ENCODE results near the gene CSKMT.
"Not testable (repeated sequence)": the region's sequence is repeated elsewhere in the genome, so short reads cannot be mapped to it uniquely, and the experiment has no call there.

CSKMT gene, protein sequence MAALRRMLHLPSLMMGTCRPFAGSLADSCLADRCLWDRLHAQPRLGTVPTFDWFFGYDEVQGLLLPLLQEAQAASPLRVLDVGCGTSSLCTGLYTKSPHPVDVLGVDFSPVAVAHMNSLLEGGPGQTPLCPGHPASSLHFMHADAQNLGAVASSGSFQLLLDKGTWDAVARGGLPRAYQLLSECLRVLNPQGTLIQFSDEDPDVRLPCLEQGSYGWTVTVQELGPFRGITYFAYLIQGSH

DNA sequence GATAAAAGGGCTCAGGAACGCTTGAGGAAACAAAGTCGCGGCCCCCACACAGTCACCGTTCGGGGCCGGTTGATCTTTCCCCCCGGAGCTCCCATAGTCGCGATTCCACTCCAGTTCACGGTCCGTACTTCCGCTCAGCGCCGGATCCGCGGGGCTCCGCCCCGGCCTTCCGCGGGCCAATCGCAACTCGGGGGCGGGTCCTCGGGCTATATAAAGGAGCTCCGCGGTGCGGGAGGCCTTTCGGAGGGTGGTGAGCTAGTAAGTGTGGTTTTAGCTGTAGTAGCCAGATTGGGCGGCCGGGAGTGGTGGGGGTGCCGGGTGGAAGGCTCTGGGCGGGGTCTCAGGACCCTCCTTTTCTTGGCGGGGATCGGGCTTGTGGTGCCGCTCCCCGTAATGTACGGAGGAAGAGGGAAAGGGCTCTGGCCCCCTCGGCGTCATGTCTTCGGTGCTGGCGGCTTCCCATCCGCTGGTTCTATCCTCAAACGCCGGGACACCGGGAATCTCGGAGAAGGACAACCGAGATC is at the start of gene CSKMT, which contains the start of gene C11orf98:
Gene CSKMT (plus strand): TSS at position 238 of the 524 bp plus-strand sequence. CDS start 568 bp downstream, outside the sequence.
Gene C11orf98 (minus strand): TSS at position 136 of the 524 bp plus-strand sequence. CDS start 41 bp downstream, at position 95.
- in situ Hi-C loops (cut with MboI; ENCODE audit: low sequenced_read_pairs) = no loop called here

- in situ Hi-C loops (cut with MboI; ENCODE audit: low sequenced_read_pairs) = no loop called here
These were observed 49.6 kb upstream of the CSKMT start for GRCh38 chr11:62615521-62615920.

DNA sequence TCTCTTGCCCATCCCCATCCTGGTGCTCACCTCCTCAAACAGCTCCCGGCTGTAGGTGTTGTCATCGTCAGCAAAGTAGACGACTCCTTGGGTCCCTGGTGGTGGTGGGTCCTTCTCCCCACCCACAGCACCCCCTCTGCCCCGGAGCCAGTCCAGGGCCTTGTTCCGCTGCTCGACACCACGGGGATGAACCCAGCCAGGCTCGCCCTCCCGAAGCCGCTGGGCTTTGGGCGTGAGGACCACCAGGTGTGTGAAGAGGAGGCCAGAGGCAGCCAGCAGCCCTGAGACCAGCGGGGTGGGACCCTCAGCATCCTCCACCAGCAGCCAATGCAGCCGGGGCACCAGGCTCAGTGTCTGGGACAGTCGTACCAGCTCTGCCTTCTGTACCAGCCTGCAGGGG is 48.2 kb upstream of the CSKMT start:
- in situ Hi-C loops (cut with MboI; ENCODE audit: low sequenced_read_pairs) = not testable (repeated sequence)

GRCh38 chr11:62621027-62621566 is 44.0 kb upstream of the CSKMT start:
- in situ Hi-C loops (cut with MboI; ENCODE audit: low sequenced_read_pairs) = no loop called here

DNA sequence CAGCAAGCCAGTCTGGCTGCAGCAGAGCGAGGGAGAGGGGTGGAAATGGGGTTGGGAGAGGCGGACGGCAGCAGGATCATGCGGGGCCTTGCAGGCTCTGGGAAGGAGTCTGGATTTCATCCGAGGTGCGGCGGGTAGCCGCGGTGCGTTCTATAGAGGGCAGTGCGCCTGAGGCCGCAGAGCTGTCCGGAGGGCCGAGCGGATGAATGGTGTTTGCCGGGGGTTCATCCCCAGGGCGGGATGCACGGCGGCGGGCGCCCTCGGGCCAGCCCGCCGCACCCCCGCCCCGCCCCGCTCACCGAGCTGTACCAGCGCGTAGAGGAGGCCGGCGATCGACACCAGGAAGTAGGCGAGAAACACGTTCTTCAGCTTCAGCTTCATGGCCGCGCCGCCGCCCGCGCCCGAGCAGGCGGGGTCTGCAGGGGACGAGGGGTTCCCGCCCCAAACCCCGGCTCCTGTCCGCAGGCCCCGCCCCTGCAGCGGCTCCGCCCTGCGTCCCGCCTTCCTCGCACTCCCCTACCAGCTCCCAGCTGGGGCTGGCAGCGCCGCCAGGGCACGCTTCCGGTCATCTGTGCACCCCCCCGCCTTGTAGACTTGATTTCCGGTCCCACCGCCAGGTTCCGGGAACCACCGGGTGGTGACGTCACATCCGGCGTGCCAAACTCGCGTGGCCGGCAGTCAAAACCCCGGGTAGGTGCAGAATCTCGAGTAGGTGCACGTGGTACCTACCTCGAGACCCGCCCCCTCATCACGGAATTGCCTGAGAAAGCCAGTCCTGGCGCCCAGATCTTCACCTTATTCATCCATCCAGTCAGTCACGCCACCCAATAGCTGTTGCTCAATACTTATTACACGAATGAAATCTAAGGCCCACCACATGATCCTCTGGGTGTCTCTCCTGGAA is 43.3 kb upstream of the CSKMT start, which contains the start of gene B3GAT3:
Gene B3GAT3 (minus strand): TSS at position 420 of the 904 bp plus-strand sequence. CDS start 39 bp downstream, at position 381.
- in situ Hi-C loops (cut with MboI; ENCODE audit: low sequenced_read_pairs) = no loop called here

GRCh38 chr11:62622476-62623089 is 42.5 kb upstream of the CSKMT start:
- in situ Hi-C loops (cut with MboI; ENCODE audit: low sequenced_read_pairs) = no loop called here

- in situ Hi-C loops (cut with MboI; ENCODE audit: low sequenced_read_pairs) = no loop called here
These were observed 37.4 kb upstream of the CSKMT start for GRCh38 chr11:62627713-62628112.

DNA sequence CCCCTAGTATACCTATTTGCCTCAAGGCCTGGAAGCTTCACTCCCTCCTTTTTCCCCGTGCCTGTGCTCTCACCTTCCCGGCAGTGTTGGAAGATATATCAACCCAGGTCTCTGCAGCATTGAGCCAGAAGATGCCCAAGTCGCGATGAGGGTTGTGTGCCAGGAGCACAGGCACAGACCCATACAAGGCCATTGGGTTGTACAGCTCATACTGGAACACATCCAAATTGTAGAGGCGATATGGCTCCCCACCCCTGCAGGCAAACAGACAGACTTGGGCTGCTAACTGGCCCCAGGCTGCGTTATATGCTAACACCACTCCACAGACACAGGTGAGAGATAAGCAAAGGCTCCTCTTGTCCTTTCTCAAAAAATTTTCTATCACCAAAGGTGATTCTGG is 32.6 kb upstream of the CSKMT start:
- in situ Hi-C loops (cut with MboI; ENCODE audit: low sequenced_read_pairs) = no loop called here

DNA sequence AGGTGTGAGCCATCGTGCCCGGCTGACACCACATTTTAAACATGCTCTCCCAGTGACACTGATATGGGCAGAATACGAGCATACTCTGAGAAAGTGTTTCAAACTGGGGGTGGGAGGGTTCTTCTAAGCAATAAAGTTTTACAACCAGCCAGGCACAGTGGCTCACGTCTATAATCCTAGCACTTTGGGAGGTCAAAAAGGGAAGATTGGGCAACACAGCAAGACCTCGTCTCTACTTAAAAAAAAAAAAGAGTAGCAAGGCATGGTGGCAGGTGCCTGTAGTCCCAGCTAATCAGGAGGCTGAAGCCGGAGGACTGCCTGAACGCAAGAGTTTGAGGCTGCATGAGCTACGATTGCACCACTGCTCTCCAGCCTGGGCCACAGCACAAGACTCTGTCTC is 20.9 kb upstream of the CSKMT start:
- in situ Hi-C loops (cut with MboI; ENCODE audit: low sequenced_read_pairs) = no loop called here

DNA sequence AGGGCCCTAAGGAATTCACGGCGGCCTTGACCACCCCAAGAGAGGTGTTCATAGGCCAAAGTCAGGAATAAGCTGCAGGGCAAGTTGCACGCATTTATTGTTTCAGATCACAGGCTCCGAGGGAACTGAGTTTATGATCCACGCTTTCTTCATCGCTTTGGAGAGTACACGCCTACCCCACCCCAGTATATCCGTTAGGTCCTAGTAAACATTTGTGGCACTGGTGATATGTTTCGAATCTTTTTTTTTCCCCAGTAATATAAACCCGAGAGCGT is 19.5 kb upstream of the CSKMT start:
- in situ Hi-C loops (cut with MboI; ENCODE audit: low sequenced_read_pairs) = no loop called here

DNA sequence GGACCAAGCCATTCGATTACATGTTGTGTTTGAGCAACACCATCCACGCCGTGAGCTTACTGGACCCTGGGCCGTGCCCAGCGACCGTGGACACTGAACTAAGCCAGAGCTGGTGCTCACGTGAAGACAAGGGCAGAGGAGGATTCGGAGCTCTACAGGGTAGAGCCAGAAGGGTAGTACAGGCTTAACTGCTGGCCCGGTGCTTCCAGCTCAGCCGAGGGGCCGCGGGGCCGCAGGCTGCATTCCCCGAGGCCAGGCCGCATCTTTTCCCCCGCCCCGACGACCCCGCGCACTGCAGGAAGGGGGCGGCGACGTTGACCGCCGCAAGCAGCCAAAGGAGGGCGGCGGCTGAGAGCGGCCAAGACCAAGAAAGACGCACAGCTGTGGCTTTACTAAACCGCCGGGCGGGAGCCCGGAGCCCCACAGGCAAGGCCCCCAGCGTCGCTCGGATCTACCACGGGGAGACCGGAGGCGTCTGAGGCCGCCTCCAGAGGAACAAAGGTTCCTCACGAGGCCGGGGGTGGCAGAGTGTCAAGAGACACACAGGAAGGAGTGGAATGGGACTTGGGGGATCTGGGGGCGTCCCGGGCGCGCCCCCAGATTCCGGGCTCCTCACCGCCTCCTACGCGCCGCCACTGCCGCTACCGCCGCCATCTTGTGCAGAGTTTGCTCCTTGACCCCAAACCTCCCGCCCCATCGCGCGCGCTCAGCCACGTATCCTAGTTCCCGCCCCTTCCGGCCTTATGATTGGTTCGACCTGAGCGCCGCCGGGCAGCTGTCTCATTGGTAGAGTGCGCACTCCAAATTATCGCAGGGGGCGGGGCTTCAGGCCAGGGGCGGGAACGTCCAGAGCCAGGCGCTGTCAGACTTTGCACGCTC is 18.9 kb upstream of the CSKMT start, which contains the start of gene GANAB:
Gene GANAB (minus strand): TSS at position 668 of the 879 bp plus-strand sequence. CDS start 14 bp downstream, at position 654.
- in situ Hi-C loops (cut with MboI; ENCODE audit: low sequenced_read_pairs) = no loop called here

DNA sequence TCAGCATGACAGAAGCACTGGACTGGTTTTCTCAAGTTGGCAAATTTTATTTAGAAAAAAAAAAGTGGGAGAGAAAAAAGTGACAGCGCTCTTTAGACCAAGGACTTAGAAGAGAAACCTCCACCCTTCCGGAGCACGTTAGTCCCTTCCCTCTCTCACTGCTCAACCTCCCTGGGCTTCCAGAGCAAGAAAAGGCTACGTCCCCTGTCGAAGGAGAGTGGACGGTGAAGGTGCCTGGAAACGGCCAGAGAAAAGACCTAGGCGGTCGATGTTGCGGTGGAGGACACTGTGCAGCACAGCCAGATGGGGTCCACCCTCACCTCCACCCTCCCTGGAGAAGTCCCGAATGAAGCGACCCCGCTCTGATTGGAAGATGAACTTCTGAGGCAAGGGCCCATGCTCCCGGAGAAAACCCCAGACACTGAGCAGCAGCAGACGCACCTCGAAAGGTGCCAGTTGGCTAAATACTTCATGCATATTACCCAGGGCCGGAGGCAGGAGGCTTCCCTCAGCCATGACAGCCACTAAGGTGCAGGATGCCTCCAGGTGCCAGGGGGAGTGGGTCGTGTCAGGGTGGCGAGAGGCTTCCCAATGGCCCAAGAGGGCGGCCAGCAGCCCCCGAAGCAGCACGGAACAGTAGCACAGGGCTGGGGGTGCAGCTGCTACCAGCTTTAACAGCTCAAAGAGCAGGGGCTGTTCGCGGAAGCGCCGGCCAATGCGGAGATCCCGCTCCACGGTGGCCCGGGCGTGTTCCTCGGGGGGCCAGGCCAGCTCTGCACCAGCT is 18.1 kb upstream of the CSKMT start:
- in situ Hi-C loops (cut with MboI; ENCODE audit: low sequenced_read_pairs) = no loop called here

- in situ Hi-C loops (cut with MboI; ENCODE audit: low sequenced_read_pairs) = no loop called here
These were observed 17.5 kb upstream of the CSKMT start for GRCh38 chr11:62647609-62648005.

DNA sequence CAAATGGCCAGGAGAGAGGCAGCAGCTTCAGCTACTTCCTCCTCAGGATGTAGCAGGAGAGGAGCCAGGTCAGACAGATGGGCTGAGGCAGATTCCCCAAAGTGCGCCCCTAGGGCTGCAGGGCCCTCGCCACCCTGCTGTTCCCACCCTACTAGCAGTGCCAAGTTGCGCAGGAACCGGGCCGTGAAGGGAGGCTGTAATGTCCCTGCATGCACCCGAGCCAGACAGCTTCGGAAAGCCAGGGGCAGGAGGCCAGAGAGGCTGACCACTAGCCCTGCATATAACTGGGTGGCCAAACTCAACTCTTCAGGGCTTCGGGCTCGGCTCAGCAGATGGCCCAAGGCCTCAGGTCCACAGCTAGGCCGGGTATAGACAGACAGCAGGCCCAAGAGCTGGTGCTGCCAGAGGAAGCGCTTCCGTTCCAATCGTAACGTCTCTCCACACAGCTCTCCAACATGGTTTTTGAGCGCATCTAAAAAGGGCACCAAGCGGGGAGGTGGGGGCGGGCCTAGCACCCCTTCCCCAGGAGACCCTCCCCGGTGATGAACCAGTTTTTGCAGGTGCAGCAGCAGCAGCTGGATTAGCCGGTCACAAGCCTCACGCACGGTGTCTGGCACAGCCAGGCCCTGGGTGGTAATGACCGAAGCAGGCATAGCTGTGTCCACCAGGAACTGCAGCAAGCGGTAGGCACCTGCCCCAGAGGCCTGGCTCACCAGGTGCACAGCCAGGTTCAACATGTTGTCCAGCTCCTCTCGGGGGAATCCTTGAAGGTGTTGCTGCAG is 16.7 kb upstream of the CSKMT start:
- in situ Hi-C loops (cut with MboI; ENCODE audit: low sequenced_read_pairs) = no loop called here

GRCh38 chr11:62648967-62649364 is 16.1 kb upstream of the CSKMT start:
- in situ Hi-C loops (cut with MboI; ENCODE audit: low sequenced_read_pairs) = no loop called here

DNA sequence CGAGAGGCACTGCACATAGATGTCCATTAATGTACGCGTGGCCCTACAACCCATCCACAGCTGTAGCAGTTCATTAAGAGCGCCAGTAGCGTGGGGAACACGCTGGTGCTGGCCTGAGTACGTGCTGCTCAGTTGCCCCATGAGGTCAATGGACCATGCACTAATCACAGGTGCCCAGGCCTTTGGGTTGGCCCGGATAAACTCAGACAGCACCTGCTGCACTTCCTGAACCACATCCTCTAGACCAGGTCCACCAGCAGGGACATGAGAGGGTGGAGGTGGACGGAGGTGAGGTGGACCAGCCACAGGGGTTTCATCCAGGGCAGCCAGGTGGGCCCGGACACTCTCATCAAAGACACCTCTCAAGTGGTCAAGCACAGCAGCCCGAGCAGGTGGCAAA is 15.6 kb upstream of the CSKMT start:
- in situ Hi-C loops (cut with MboI; ENCODE audit: low sequenced_read_pairs) = no loop called here

- in situ Hi-C loops (cut with MboI; ENCODE audit: low sequenced_read_pairs) = not testable (repeated sequence)
These were observed 14.8 kb upstream of the CSKMT start for GRCh38 chr11:62650283-62650682.

DNA sequence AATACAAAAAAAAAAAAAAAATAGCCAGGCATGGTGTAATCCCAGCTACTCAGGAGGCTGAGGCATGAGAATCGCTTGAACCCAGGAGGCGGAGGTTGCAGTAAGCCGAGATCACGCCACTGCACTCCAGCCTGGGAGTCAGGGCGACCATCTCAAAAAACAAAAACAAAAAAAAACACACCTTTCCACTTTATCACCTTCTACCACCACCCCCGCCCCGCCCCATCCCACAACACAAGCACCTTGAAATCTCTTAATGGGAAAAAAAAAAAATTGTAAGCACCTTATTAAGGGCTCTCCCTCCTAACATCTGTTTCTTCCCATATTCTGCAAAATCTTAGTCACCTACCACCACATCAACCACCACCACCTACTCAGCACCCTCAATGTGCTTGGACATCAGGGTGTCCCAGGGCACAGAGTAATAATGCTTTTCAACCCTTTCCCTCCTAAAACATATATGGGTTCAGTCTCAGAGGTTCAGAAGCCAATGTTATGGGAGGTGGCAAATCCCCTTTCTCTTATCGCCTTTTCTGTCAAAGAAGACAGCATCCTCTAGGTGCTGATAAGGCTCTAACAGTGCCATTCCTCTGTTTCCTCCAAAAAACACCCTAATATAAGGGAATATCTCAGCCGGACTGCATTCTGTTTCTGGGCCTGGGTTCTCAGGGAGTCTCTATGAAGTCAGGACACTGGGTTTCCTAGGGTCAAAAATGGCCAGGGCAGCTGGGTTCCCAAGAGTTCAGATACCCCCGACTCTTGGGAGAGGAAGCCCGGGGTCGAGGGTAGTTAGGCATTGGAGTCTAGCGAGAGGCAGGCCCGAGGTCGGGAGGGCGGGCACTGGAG is 12.7 kb upstream of the CSKMT start:
- in situ Hi-C loops (cut with MboI; ENCODE audit: low sequenced_read_pairs) = no loop called here
